Mammary epithelial cell (primary cell): Measurements from ENCODE around the gene UGT1A5.

Experiments used
- EZH2 ChIP-seq: IDR thresholded peaks from 2 replicates; pipeline ENCODE4 v1.6.1; 2012; ENCODE audit warnings: low read length, inconsistent platforms, borderline replicate concordance
- TF ChIP-seq, protein P1 (sequence below), 2 donors: IDR thresholded peaks in 1 of 2; conservative IDR thresholded peaks in 1 of 2; 2 replicates each; pipeline ENCODE4 v1.5.1; 2011 to 2012; ENCODE audit warnings: inconsistent platforms in 2 of 2, low read length in 2 of 2, mild to moderate bottlenecking in 2 of 2, control low read depth in 1 of 2, low read depth in 1 of 2; ENCODE audit not compliant: insufficient read depth in 1 of 2; ENCODE audit errors: extremely low read depth in 1 of 2

DNA sequence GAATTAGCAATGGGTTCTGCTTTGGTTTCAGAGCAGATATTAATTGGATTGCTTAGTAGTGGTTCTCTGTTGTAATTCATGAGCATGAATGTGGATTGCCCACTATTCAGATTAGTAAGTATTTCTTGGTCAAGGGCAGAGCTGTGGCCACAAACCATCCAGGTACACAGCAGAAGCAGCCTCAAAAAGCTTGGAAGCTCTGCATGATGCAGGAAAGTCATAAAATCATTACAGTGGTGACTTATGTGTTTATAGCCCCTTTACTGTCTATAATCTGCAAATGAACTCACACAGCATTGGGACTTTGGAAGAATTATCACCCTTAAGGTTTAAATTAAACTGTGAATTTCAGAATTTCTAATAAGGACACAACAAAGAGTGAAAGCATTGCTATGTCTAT, 45.4 kb downstream of the UGT1A5 start:
- TF ChIP-seq, protein P1, sequence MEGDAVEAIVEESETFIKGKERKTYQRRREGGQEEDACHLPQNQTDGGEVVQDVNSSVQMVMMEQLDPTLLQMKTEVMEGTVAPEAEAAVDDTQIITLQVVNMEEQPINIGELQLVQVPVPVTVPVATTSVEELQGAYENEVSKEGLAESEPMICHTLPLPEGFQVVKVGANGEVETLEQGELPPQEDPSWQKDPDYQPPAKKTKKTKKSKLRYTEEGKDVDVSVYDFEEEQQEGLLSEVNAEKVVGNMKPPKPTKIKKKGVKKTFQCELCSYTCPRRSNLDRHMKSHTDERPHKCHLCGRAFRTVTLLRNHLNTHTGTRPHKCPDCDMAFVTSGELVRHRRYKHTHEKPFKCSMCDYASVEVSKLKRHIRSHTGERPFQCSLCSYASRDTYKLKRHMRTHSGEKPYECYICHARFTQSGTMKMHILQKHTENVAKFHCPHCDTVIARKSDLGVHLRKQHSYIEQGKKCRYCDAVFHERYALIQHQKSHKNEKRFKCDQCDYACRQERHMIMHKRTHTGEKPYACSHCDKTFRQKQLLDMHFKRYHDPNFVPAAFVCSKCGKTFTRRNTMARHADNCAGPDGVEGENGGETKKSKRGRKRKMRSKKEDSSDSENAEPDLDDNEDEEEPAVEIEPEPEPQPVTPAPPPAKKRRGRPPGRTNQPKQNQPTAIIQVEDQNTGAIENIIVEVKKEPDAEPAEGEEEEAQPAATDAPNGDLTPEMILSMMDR (conservative IDR thresholded peaks at IDR 0.05 in 1 of 2, IDR thresholded peaks at IDR 0.05 in 1 of 2; ENCODE audit: extremely low read depth in 1 of 2, insufficient read depth in 1 of 2, low read depth in 1 of 2, low read length in 2 of 2): no peak
- TF ChIP-seq EZH2: no peak
